ENCODE results near the gene FLRT1.

Gene FLRT1

DNA sequence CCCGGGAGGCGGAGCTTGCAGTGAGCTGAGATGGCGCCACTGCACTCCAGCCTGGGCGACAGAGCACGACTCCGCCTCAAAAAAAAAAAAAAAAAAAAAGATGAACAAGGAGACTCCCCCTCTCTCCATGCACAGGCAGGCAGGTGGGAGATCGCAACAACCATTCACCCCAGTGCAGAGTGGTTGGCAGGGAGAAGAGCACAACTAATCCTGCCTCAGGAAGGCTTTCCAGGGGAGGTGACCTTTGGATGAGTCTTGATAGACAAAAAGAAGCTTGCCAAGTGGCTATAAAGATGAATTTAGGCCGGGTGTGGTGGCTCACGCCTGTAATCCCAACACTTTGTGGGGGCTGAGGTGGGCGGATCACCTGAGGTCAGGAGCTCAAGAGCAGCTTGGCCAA lies 30.0 kb downstream of the FLRT1 start:
- no peak for DNase-seq (ENCODE audit: low read depth)

- no peak for DNase-seq (ENCODE audit: low read depth)
Observed at GRCh38 chr11:64067230-64067993, 31.7 kb downstream of the FLRT1 start.

DNA sequence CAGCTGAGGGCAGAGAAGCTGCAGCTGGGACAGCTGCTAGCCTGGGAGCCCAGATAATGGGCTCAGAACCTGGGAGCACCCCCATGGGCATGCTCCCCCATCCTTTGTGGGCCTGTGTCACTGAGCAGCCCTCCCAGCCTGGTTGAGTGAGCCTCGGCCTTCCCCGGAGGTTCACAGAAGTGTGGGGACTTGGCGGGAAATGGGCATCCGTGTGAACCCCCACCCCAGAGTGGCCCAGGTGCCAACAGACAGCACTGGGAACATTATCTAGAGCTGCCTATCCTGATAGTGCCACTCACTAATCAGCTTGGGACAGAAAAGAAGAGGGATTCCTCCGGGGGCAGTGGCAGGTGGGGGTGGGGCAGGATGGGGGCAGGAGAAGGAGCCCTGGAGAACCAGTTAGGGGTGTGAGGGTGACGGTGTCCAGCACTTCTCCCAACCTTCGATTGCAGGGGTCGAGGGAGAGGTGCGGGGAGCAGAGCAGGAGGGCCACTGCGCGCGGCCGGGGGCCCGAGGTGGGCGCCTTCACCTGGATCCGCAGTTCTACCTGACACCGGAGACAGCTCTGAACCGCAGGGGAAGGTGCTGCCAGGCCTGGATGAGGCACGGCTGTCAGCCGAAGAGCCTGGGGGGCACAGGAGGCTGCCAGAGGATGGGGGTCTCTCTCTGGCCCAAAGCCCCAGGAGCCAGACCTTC lies 33.1 kb downstream of the FLRT1 start:
- DNase-seq (ENCODE audit: low read depth) = no peak

DNA sequence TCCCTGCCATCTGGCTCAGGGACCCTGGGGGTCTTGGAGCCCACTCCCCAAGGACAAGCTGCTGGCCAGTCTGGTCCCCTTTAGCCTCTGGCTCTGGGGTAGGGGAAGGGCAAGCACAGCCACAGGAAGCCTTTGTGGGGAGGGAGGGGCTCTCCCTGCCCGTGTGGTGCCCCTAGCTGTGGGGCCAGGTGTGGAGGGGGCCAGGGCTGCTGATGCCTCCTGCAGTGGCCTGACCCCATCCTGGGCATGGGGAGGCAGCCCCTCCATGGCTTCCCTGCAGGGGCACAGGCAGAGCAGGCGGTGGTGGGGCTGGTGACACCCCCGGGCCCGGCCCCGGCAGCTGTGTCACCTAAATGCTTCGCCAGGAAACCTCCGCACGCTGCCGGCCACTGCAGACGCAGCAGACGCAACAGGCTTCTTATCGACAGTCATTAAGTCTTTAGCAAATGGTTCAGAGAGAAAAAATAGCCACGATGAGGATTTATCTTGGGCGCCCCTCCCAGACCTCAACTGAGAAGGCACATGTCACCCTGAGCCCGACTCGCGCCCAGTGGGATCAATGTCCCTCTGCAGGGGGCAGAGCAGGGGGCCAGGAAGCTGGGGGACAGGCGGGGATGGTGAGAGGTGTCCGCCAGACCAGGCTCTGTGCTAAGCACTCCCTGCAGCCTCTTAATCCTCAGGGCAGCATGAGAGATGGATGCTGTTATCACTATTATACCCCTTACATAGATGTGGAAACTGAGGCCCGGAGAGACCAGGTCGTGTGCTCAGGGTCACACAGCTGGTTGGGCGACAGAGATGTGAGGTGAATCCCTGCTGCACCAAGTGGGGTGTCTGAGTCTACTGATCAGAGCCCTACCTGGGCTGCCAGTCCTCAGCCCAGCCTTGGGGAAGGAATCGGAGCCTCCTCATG lies 33.9 kb downstream of the FLRT1 start:
- DNase-seq (ENCODE audit: low read depth) = no peak

GRCh38 chr11:64070314-64070681 lies 34.6 kb downstream of the FLRT1 start:
- no peak for DNase-seq (ENCODE audit: low read depth)

DNA sequence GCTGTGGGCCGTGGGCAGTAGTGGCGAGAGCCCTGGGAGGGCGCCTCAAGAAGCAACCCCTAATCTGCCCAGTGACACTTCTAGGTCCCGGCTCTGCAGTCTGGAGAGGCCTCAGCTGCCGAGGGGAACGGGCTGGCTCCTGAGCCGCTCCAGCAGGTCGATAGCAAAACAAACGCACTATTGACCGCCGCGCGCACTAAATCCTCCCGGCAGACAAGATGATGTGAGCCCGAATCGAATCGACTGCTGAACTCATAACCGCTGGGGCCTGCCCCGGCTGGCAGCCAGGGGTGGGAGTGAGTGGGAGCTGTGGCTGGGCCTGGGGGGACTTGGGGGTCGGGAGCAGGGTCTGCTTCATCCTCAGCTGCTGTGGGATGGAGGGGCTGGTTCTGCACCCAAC lies 36.1 kb downstream of the FLRT1 start:
- no peak for DNase-seq (ENCODE audit: low read depth)

DNA sequence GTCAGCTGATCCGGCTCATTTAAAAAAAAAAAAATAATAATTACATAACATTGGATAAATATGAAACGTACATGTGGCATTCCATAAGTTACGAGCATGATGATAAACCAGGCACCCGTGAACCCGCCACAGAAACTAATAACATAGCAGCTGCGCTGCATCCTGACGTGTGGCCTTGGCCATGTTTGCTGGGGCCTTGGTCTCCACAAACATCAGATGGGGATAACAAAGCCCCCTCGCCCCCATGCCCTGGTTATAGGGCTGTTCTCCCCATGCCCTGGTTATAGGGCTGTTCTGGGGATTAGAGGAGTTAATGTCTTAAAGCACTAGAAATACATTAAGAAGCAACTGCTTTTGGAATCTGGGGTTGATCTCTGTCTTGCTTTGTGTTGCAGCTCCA lies 36.7 kb downstream of the FLRT1 start:
- DNase-seq (ENCODE audit: low read depth) = no peak

DNA sequence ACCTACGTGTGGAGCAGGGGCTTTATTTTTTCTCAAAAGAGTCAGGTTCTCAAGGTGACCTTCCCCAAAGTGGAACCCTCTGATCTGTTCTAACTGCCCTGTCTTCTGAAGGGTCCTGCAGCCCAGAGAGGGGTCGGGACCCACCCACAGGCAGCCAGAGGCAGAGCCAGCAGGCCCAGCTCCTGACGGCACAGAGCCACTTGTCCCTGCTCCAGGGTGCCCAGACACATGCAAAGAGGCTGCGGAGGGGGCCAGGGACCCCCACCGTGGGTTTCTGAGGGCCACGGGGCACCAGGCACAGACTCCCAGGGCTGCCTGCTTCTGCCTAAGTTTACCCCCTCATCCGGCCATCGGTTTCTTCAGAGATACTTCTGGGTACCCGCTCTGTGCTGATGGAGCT lies 37.1 kb downstream of the FLRT1 start:
- DNase-seq (ENCODE audit: low read depth) = no peak

GRCh38 chr11:64073542-64073941 lies 37.8 kb downstream of the FLRT1 start:
- no peak for DNase-seq (ENCODE audit: low read depth)

- DNase-seq (ENCODE audit: low read depth) = no peak
Observed at GRCh38 chr11:64074239-64074638, 38.5 kb downstream of the FLRT1 start.

- DNase-seq (ENCODE audit: low read depth) = no peak
Observed at GRCh38 chr11:64076758-64077157, 41.0 kb downstream of the FLRT1 start.

GRCh38 chr11:64077607-64078006 lies 41.9 kb downstream of the FLRT1 start:
- no peak for DNase-seq (ENCODE audit: low read depth)

DNA sequence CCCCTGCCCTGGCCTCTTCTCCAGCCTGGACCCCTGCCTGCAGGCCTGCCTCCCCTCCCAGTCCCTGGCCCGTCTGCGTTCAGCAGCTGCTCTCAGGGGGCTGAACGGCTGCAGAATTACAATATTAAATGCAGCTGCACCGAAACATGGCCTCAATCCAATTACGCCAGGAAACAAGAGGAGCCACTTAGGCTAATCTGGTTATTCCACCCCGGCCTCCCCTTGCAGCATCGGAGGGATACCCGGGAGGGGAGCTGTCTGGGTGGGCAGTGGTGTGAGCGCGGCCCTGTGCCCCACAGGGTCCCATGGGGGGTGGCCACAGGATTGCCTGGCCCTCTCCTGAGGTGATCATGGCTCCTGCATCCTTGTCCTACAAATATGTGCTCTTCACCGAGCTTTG lies 42.6 kb downstream of the FLRT1 start:
- DNase-seq (ENCODE audit: low read depth) = no peak

GRCh38 chr11:64078905-64079304 lies 43.2 kb downstream of the FLRT1 start:
- no peak for DNase-seq (ENCODE audit: low read depth)

- no peak for DNase-seq (ENCODE audit: low read depth)
Observed at GRCh38 chr11:64080390-64080789, 44.7 kb downstream of the FLRT1 start.

GRCh38 chr11:64081745-64082442 lies 46.2 kb downstream of the FLRT1 start:
- DNase-seq (ENCODE audit: low read depth) = no peak

DNA sequence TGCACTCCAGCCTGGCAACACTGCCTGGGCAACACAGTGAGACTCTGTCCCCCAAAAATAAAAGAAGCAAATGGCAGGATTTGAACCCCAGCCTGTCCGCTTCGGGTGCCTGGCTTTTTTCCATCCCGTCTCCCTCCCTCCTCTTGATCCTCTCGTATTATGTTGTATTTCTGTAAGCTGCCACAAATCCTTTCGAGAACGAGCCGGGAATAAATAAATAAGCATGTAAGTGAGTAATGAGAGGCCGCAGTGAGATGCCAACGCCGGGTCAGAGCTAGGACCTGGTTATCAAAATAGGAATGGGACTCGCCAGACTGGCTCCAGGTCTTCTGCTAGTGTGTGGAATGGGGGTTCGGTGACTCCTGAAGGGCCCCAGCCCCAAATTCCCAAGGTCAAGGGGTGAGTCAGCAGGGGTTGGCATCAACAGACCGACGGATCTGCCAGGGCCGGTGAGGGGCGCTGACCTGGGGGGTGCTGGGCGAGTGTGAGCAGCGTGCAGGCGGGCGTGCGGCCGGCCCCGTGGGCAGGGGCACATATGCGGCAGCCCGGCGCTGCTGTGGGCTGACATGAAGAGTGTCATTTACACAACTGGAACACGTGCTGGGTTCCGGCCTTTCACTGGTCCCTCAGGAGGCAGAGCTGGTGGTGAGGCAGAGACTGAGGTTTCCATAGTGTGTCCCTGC lies 47.8 kb downstream of the FLRT1 start:
- no peak for DNase-seq (ENCODE audit: low read depth)

DNA sequence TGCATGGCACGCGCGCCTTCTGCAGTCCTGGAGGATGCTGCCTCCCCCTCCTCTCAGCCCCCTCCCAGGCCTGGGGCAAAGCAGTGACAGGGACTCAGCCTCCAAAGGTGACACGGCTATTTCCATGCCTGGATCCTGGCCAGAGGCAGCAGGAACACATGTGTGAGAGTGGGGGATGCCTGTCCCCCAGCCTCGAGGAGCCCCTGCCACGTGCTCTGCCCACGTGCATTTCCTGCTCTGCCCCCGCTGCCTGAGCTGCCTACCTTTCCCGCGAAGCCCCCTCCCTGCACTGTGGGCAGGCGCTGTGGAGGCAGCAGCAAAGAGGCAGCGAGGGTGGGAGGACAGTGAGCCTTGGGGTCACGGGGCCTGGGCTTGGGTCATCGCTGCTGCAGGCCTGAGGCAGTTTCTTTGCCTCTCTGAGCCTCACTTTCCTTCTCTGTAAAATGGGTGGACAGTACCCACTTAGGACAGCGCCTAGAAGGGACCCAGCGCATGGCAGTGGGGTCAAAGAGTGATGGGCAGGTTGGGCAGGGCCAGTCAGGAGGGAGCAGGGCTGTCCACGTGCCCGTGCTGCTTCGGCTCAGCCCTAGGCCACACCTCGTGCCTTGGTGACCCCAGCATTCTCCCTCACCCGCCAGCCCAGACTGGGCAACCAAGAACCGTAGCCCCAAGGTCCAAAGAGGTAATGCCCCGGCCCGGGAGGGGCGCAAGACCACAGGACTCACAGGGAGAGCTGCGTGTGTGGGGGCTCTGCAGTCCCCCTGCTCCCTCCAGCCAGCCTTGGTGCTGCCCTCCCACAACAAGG lies 48.6 kb downstream of the FLRT1 start:
- no peak for DNase-seq (ENCODE audit: low read depth)

DNA sequence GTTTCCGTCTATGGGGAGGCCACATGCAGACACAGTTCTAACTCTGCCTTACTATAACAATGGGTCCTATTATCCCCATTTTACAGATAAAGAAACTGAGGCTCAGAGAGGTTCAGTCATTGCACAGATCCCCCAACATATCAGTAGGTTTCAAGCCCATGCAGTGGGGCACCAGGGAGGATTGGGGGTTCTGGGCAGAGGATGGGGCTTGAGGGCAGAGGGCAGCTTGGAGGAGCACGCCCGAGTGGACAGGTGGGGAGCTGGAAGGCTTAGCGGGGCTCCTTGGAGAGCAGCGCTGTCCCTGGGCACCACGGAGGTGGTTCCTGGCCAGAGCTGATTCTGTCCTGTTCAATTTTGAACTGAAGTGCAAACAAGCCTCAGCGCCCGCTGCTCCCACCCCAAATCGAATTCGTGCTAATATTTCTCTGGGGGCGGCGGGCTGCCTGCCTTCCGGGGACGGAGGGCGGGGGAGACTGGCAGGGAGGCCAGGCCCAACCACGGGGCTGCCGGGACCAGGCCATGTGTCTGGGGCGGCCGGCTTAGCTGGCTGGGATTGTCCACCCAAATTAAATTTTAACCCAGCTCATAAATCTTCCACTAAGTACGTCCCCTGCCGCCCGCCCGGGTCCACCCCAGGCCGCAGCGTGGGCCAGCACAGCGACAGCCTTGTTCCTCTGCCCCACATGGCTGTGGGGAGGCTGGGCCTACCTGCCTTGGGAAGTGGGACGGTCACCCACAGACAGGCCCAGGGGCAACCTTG lies 49.4 kb downstream of the FLRT1 start:
- no peak for DNase-seq (ENCODE audit: low read depth)

All from stimulated activated CD8-positive, alpha-beta memory T cell treated with anti-CD3 and anti-CD28 coated beads, Interleukin-4, amount 100 ng/mL, for 24 hours (primary cell).